Fibroblast of lung (primary cell): ENCODE measurements around the gene RAB10. TPM values are rescaled to one million over a fixed set of nuclear protein-coding genes. Genes with fewer than 3 reads are reported as not detected.

Experiments used
- DNase-seq, 2 donors: peaks; one replicate each; pipeline versions ENCODE4 v3.0.0 to v3.0.0-alpha.2; 2010; ENCODE audit warnings: low read depth in 2 of 2
- H2AFZ ChIP-seq: 2 replicates; pipeline ENCODE4 v1.5.1; 2012; ENCODE audit warnings: low read length, control low read depth, inconsistent platforms
- H3K27ac ChIP-seq: 2 replicates; pipeline ENCODE4 v1.5.1; 2011; ENCODE audit warnings: low read length, control low read depth; ENCODE audit not compliant: insufficient read depth
- H3K27me3 ChIP-seq: 2 replicates; pipeline ENCODE4 v1.5.1; 2011; ENCODE audit warnings: mild to moderate bottlenecking, low read length; ENCODE audit not compliant: control insufficient read depth, insufficient read depth
- H3K36me3 ChIP-seq: 2 replicates; pipeline ENCODE4 v1.5.1; 2011; ENCODE audit warnings: low read length; ENCODE audit not compliant: control insufficient read depth, insufficient read depth
- H3K4me1 ChIP-seq: 2 replicates; pipeline ENCODE4 v1.5.1; 2011; ENCODE audit warnings: low read length; ENCODE audit not compliant: control insufficient read depth, insufficient read depth; ENCODE audit errors: extremely low read depth
- H3K4me2 ChIP-seq: 2 replicates; pipeline ENCODE4 v1.5.1; 2011; ENCODE audit warnings: low read length, control low read depth; ENCODE audit not compliant: insufficient read depth; ENCODE audit errors: extremely low read depth
- H3K4me3 ChIP-seq, 4 experiments: fragments of 200-600 bp in 1 of 4; sonication (generic) in 1 of 4; replicated peaks in 1 of 4; 2 replicates each; pipeline ENCODE4 v1.5.1; 2011 to 2016; ENCODE audit warnings: low read length in 4 of 4, low read depth in 3 of 4, mild to moderate bottlenecking in 3 of 4, control low read depth in 2 of 4, inconsistent platforms in 1 of 4, mixed read lengths in 1 of 4; ENCODE audit not compliant: insufficient read depth in 1 of 4; ENCODE audit errors: control extremely low read depth in 1 of 4
- H3K79me2 ChIP-seq: 2 replicates; pipeline ENCODE4 v1.5.1; 2012; ENCODE audit warnings: mild to moderate bottlenecking, low read length, inconsistent platforms; ENCODE audit not compliant: control insufficient read depth, insufficient read depth
- H3K9ac ChIP-seq: 2 replicates; pipeline ENCODE4 v1.5.1; 2011; ENCODE audit warnings: mild to moderate bottlenecking, low read length, control low read depth; ENCODE audit not compliant: insufficient read depth
- H3K9me3 ChIP-seq: 2 replicates; pipeline ENCODE4 v1.5.1; 2012; ENCODE audit warnings: low read depth, low read length; ENCODE audit not compliant: control insufficient read depth, insufficient read depth
- H4K20me1 ChIP-seq: 2 replicates; pipeline ENCODE4 v1.5.1; 2011; ENCODE audit warnings: low read length; ENCODE audit not compliant: control insufficient read depth, insufficient read depth; ENCODE audit errors: extremely low read depth
- EZH2 ChIP-seq: IDR thresholded peaks from 2 replicates; pipeline ENCODE4 v1.5.1; 2012; ENCODE audit warnings: low read length, control low read depth, mild to moderate bottlenecking; ENCODE audit errors: missing control alignments
- polyA plus RNA-seq, 2 donors: library from polyadenylated mRNA; depleted of rRNA in 1 of 2; stranded (reverse) in 1 of 2; unstranded in 1 of 2; fragments of >200 nt; gene quantifications; 2 replicates each; pipeline ENCODE4 v1.2.1, GENCODE V29; 2011 to 2012; ENCODE audit warnings: missing spikeins in 1 of 2
- total RNA-seq: library from RNA; depleted of rRNA; stranded (reverse); fragments of >200 nt; gene quantifications from 2 replicates; pipeline ENCODE4 v1.2.1, GENCODE V29; 2014
- TF ChIP-seq, protein P1 (sequence below), 2 donors: IDR thresholded peaks in 1 of 2; conservative IDR thresholded peaks in 1 of 2; 1 replicate in 1 of 2; 2 replicates in 1 of 2; pipeline ENCODE4 v1.5.1; 2011 to 2012; ENCODE audit warnings: low read length in 2 of 2, control low read depth in 1 of 2, inconsistent platforms in 1 of 2, low read depth in 1 of 2, mild to moderate bottlenecking in 1 of 2

Gene RAB10
- total and polyA plus RNA-seq, 2 donors (not counting 1 experiment from before 2014, with no cell fraction given): 94.1 to 253 TPM

DNA sequence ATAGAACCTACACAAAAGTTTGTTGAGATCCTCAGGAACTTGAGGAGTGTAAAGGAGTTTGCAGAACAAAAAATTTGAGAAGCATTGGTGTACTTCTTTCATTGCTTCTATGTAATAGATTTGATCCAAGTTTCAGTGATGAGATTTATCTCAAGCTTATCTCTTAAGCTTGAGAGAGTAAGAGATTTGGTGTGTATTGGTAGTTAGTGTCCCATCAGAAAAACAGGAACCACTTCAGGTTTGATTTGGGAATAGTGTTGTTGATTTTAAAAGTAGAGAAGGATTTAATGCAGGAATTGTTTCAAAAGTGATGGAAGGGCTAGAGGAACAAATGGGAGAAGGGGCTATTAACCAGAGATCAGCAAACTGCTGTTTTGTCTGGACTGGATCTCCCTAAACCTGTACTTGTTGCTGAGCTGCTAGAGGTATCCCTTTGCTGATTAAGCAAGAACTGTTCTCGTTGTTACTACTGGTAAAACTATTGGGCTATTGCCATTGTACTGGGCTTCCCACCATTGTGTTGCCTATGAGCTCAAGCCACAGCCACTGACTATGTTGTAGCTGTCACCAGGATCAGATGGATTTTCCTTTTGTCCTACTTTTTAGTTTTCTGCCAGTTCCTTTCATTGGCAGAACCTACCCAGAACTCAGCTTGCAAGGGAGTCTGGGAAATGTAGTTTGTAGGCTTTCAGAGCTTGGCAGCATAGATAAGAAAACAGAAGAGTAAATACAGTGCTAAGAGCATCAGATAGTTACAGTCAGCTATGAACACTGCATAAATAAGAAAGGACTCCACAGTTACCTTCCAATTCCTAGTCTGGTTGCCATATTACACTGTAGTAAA lies 39.3 kb downstream of the RAB10 start:
- H3K4me2 ChIP-seq: no peak overlapping the region
- H2AFZ ChIP-seq: no peak overlapping the region
- H3K9me3 ChIP-seq: no peaks in the 10 kb centered on the region
- DNase-seq: no peak
- H3K36me3 ChIP-seq: no peaks in the 10 kb centered on the region
- H4K20me1 ChIP-seq: no peaks in the 10 kb centered on the region
- H3K27ac ChIP-seq: no peak overlapping the region
- no peak overlapping the region for H3K4me3 ChIP-seq
- no peaks in the 10 kb centered on the region for H3K27me3 ChIP-seq
- H3K79me2 ChIP-seq: peaks cover 68% of the 10 kb centered on the region
- no peak overlapping the region for H3K9ac ChIP-seq
- TF ChIP-seq, protein P1, sequence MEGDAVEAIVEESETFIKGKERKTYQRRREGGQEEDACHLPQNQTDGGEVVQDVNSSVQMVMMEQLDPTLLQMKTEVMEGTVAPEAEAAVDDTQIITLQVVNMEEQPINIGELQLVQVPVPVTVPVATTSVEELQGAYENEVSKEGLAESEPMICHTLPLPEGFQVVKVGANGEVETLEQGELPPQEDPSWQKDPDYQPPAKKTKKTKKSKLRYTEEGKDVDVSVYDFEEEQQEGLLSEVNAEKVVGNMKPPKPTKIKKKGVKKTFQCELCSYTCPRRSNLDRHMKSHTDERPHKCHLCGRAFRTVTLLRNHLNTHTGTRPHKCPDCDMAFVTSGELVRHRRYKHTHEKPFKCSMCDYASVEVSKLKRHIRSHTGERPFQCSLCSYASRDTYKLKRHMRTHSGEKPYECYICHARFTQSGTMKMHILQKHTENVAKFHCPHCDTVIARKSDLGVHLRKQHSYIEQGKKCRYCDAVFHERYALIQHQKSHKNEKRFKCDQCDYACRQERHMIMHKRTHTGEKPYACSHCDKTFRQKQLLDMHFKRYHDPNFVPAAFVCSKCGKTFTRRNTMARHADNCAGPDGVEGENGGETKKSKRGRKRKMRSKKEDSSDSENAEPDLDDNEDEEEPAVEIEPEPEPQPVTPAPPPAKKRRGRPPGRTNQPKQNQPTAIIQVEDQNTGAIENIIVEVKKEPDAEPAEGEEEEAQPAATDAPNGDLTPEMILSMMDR (conservative IDR thresholded peaks at IDR 0.05 in 1 of 2, IDR thresholded peaks at IDR 0.05 in 1 of 2; ENCODE audit: low read depth in 1 of 2, low read length in 2 of 2): no peak
- no peak for TF ChIP-seq EZH2
- H3K4me1 ChIP-seq: peaks cover 3% of the 10 kb centered on the region

DNA sequence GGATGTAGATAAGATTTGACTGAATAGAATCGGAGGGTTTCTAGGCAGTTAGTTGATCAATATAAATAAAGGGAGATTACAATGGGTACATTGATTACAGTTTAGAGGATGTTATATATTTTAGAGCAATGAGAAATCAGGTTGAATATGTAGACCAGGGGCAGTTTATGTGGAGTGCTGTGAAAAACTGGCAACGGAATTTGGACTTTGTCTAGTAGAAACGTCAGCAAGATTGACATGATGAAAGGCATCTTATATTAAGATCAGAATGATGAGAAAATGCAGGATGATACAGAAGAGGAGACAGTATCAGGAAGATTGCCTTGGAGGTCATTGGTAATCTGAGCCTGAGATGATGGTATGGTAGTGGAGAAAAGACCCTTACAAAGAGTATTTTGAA lies 39.9 kb downstream of the RAB10 start:
- Histone ChIP-seq H4K20me1 (no peaks in the 10 kb centered on the region), H3K27ac (no peak overlapping the region)

DNA sequence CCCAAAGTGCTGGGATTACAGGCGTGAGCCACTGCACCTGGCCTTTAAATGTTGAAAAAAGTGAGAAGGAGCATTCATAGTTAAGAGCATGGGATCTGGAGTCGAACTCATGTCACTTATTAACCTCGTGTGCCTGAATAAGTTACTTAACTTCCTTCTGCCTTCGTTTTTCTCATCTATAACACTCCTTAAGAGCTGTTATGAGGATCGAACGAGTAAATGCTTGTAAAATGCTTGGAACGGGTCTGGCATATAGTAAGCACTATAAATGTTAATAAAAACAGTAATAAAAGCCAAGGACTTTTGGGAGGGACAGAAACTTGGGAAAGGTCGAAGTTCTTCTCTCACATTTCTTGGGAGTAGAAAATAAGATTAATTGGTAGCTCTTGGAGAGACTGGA lies 40.8 kb downstream of the RAB10 start:
- Histone ChIP-seq H3K9me3 (no peaks in the 10 kb centered on the region), H3K9ac (no peak overlapping the region), H3K27me3 (no peaks in the 10 kb centered on the region), H3K36me3 (no peaks in the 10 kb centered on the region), H3K4me1 (no peaks in the 10 kb centered on the region), H3K4me2 (no peak overlapping the region), H3K27ac (no peak overlapping the region), H4K20me1 (no peaks in the 10 kb centered on the region), H3K4me3 (no peak overlapping the region), H2AFZ (no peak overlapping the region), H3K79me2 (peaks cover 71% of the 10 kb centered on the region)
- no peak for DNase-seq
- TF ChIP-seq, protein P1 (conservative IDR thresholded peaks at IDR 0.05 in 1 of 2, IDR thresholded peaks at IDR 0.05 in 1 of 2; ENCODE audit: low read depth in 1 of 2, low read length in 2 of 2): no peak
- TF ChIP-seq EZH2: no peak

More for the DNA sequence above, 39.9 kb downstream of the RAB10 start:
- no peaks in the 10 kb centered on the region for H3K27me3 ChIP-seq
- no peak for TF ChIP-seq EZH2
- TF ChIP-seq, protein P1 (conservative IDR thresholded peaks at IDR 0.05 in 1 of 2, IDR thresholded peaks at IDR 0.05 in 1 of 2; ENCODE audit: low read depth in 1 of 2, low read length in 2 of 2): no peak
- no peak overlapping the region for H3K4me2 ChIP-seq
- H3K36me3 ChIP-seq: no peaks in the 10 kb centered on the region
- no peak overlapping the region for H2AFZ ChIP-seq
- DNase-seq: no peak
- peaks cover 74% of the 10 kb centered on the region for H3K79me2 ChIP-seq
- H3K4me3 ChIP-seq: no peak overlapping the region
- H3K9me3 ChIP-seq: no peaks in the 10 kb centered on the region
- H3K4me1 ChIP-seq: no peaks in the 10 kb centered on the region
- no peak overlapping the region for H3K9ac ChIP-seq
